Measurements from ENCODE around the gene OPCML. TPM values are rescaled to one million over a fixed set of nuclear protein-coding genes. Genes with fewer than 3 reads are reported as not detected.
A peak's percentile ranks its signal among the peaks of the same experiment; 100 is the strongest.

Gene OPCML
- polyA plus RNA-seq, 1 donor from 2014 or later: not detected

- Mint-ChIP-seq H3K27ac (no peak overlapping the region), H3K4me3 (peak overlapping the region in 1 of 4 donors; percentile 9), H3K9me3 (peaks cover 5 to 11% (median 5%) of the 10 kb centered on the region in 3 donors), H3K27me3 (no peaks in the 10 kb centered on the region), H3K4me1 (no peaks in the 10 kb centered on the region), H3K36me3 (no peaks in the 10 kb centered on the region)
Observed at GRCh38 chr11:132669949-132670348, 862.4 kb downstream of the OPCML start.

- Mint-ChIP-seq H3K36me3 (no peaks in the 10 kb centered on the region), H3K27ac (no peak overlapping the region), H3K4me3 (no peak overlapping the region), H3K9me3 (peaks cover 3 to 7% (median 3%) of the 10 kb centered on the region in 3 donors), H3K27me3 (no peaks in the 10 kb centered on the region), H3K4me1 (no peaks in the 10 kb centered on the region)
Observed at GRCh38 chr11:132665205-132665604, 867.1 kb downstream of the OPCML start.

GRCh38 chr11:132658696-132659095, 873.6 kb downstream of the OPCML start:
- Mint-ChIP-seq H3K27ac (no peak overlapping the region), H3K27me3 (no peaks in the 10 kb centered on the region), H3K9me3 (peaks cover 0 to 4% (median 4%) of the 10 kb centered on the region in 3 donors), H3K4me3 (no peak overlapping the region), H3K36me3 (no peaks in the 10 kb centered on the region), H3K4me1 (no peaks in the 10 kb centered on the region)

- H3K27ac Mint-ChIP-seq: no peak overlapping the region
- H3K4me3 Mint-ChIP-seq: no peak overlapping the region
- H3K4me1 Mint-ChIP-seq: no peaks in the 10 kb centered on the region
- H3K9me3 Mint-ChIP-seq: peaks cover 0 to 4% (median 4%) of the 10 kb centered on the region in 3 donors
- H3K27me3 Mint-ChIP-seq: no peaks in the 10 kb centered on the region
- H3K36me3 Mint-ChIP-seq: no peaks in the 10 kb centered on the region
Observed at GRCh38 chr11:132658004-132658403, 874.3 kb downstream of the OPCML start.

- Mint-ChIP-seq H3K9me3 (peaks cover 0 to 5% (median 1%) of the 10 kb centered on the region in 3 donors), H3K4me1 (no peaks in the 10 kb centered on the region), H3K36me3 (no peaks in the 10 kb centered on the region), H3K4me3 (no peak overlapping the region), H3K27me3 (no peaks in the 10 kb centered on the region), H3K27ac (no peak overlapping the region)
Observed at GRCh38 chr11:132655187-132655855, 877.0 kb downstream of the OPCML start.

- H3K27ac Mint-ChIP-seq: no peak overlapping the region
- H3K27me3 Mint-ChIP-seq: no peaks in the 10 kb centered on the region
- H3K4me1 Mint-ChIP-seq: no peaks in the 10 kb centered on the region
- no peaks in the 10 kb centered on the region for H3K36me3 Mint-ChIP-seq
- peaks cover 0 to 5% (median 1%) of the 10 kb centered on the region in 3 donors for H3K9me3 Mint-ChIP-seq
- no peak overlapping the region for H3K4me3 Mint-ChIP-seq
Observed at GRCh38 chr11:132653237-132653636, 879.1 kb downstream of the OPCML start.

GRCh38 chr11:132650969-132651720, 881.2 kb downstream of the OPCML start:
- Mint-ChIP-seq H3K36me3 (no peaks in the 10 kb centered on the region), H3K4me1 (no peaks in the 10 kb centered on the region), H3K9me3 (peaks cover 2 to 6% (median 5%) of the 10 kb centered on the region in 3 donors), H3K27ac (no peak overlapping the region), H3K27me3 (no peaks in the 10 kb centered on the region), H3K4me3 (no peak overlapping the region)

GRCh38 chr11:132649277-132649676, 883.0 kb downstream of the OPCML start:
- peaks cover 2 to 5% (median 5%) of the 10 kb centered on the region in 3 donors for H3K9me3 Mint-ChIP-seq
- no peak overlapping the region for H3K4me3 Mint-ChIP-seq
- no peaks in the 10 kb centered on the region for H3K36me3 Mint-ChIP-seq
- H3K27ac Mint-ChIP-seq: no peak overlapping the region
- no peaks in the 10 kb centered on the region for H3K4me1 Mint-ChIP-seq
- H3K27me3 Mint-ChIP-seq: no peaks in the 10 kb centered on the region

GRCh38 chr11:132648851-132649250, 883.5 kb downstream of the OPCML start:
- H3K9me3 Mint-ChIP-seq: peaks cover 2 to 5% (median 5%) of the 10 kb centered on the region in 3 donors

GRCh38 chr11:132646890-132647289, 885.4 kb downstream of the OPCML start:
- Mint-ChIP-seq H3K27ac (no peak overlapping the region), H3K9me3 (peaks cover 5 to 8% (median 5%) of the 10 kb centered on the region in 3 donors), H3K27me3 (no peaks in the 10 kb centered on the region), H3K36me3 (no peaks in the 10 kb centered on the region), H3K4me3 (no peak overlapping the region), H3K4me1 (no peaks in the 10 kb centered on the region)

More at GRCh38 chr11:132648851-132649250, 883.5 kb downstream of the OPCML start:
- H3K27ac Mint-ChIP-seq: no peak overlapping the region
- H3K4me3 Mint-ChIP-seq: peak overlapping the region in 1 of 4 donors; percentile 15
- H3K36me3 Mint-ChIP-seq: no peaks in the 10 kb centered on the region
- H3K27me3 Mint-ChIP-seq: no peaks in the 10 kb centered on the region
- no peaks in the 10 kb centered on the region for H3K4me1 Mint-ChIP-seq

GRCh38 chr11:132644520-132645239, 887.6 kb downstream of the OPCML start:
- H3K4me3 Mint-ChIP-seq: no peak overlapping the region
- H3K9me3 Mint-ChIP-seq: peaks cover 4 to 5% (median 5%) of the 10 kb centered on the region in 3 donors
- no peaks in the 10 kb centered on the region for H3K36me3 Mint-ChIP-seq
- no peaks in the 10 kb centered on the region for H3K27me3 Mint-ChIP-seq
- no peaks in the 10 kb centered on the region for H3K4me1 Mint-ChIP-seq
- no peak overlapping the region for H3K27ac Mint-ChIP-seq

- H3K36me3 Mint-ChIP-seq: no peaks in the 10 kb centered on the region
- H3K4me3 Mint-ChIP-seq: no peak overlapping the region
- H3K27me3 Mint-ChIP-seq: no peaks in the 10 kb centered on the region
- no peaks in the 10 kb centered on the region for H3K4me1 Mint-ChIP-seq
- H3K27ac Mint-ChIP-seq: no peak overlapping the region
- peaks cover 4 to 5% (median 5%) of the 10 kb centered on the region in 3 donors for H3K9me3 Mint-ChIP-seq
Observed at GRCh38 chr11:132643239-132643638, 889.1 kb downstream of the OPCML start.

GRCh38 chr11:132640952-132641351, 891.3 kb downstream of the OPCML start:
- no peaks in the 10 kb centered on the region for H3K27me3 Mint-ChIP-seq
- no peak overlapping the region for H3K27ac Mint-ChIP-seq
- H3K4me3 Mint-ChIP-seq: no peak overlapping the region
- no peaks in the 10 kb centered on the region for H3K36me3 Mint-ChIP-seq
- no peaks in the 10 kb centered on the region for H3K4me1 Mint-ChIP-seq
- peaks cover 0 to 4% (median 2%) of the 10 kb centered on the region in 3 donors for H3K9me3 Mint-ChIP-seq

- Mint-ChIP-seq H3K9me3 (peaks cover 0 to 4% (median 2%) of the 10 kb centered on the region in 3 donors), H3K4me3 (no peak overlapping the region), H3K27me3 (no peaks in the 10 kb centered on the region), H3K4me1 (no peaks in the 10 kb centered on the region), H3K36me3 (no peaks in the 10 kb centered on the region), H3K27ac (no peak overlapping the region)
Observed at GRCh38 chr11:132639986-132640385, 892.3 kb downstream of the OPCML start.

- Mint-ChIP-seq H3K27me3 (no peaks in the 10 kb centered on the region), H3K4me3 (no peak overlapping the region), H3K36me3 (no peaks in the 10 kb centered on the region), H3K9me3 (peaks cover 0 to 4% (median 2%) of the 10 kb centered on the region in 3 donors), H3K27ac (no peak overlapping the region), H3K4me1 (no peaks in the 10 kb centered on the region)
Observed at GRCh38 chr11:132639403-132639802, 892.9 kb downstream of the OPCML start.
